Parathyroid adenoma (tissue), 2 donors: ENCODE measurements around the gene SRL.
A peak's percentile ranks its signal among the peaks of the same experiment; 100 is the strongest.

Experiments
- H2AFZ ChIP-seq: fragments of 300-600 bp; sonication (generic); one replicate; pipeline ENCODE4 v1.7.0; 2017; ENCODE audit warnings: antibody characterized with exemption, mild to moderate bottlenecking
- H3K27ac ChIP-seq: fragments of 300-600 bp; sonication (generic); one replicate; pipeline ENCODE4 v1.7.0; 2017
- H3K27me3 ChIP-seq: fragments of 300-600 bp; sonication (generic); one replicate; pipeline ENCODE4 v1.7.0; 2017; ENCODE audit warnings: low read length; ENCODE audit not compliant: control insufficient read depth, insufficient read depth
- H3K36me3 ChIP-seq: fragments of 300-600 bp; sonication (generic); one replicate; pipeline ENCODE4 v1.7.0; 2017; ENCODE audit warnings: low read length; ENCODE audit not compliant: control insufficient read depth, insufficient read depth
- H3K4me1 ChIP-seq: fragments of 300-600 bp; sonication (generic); one replicate; pipeline ENCODE4 v1.7.0; 2017; ENCODE audit warnings: control low read depth
- H3K4me2 ChIP-seq: fragments of 300-600 bp; sonication (generic); one replicate; pipeline ENCODE4 v1.7.0; 2017; ENCODE audit warnings: low read length
- H3K4me3 ChIP-seq: fragments of 300-600 bp; sonication (generic); one replicate; pipeline ENCODE4 v1.7.0; 2017; ENCODE audit warnings: low read depth, low read length
- H3K79me2 ChIP-seq: fragments of 300-600 bp; sonication (generic); one replicate; pipeline ENCODE4 v1.7.0; 2017; ENCODE audit warnings: control low read depth
- H3K9ac ChIP-seq: fragments of 300-600 bp; sonication (generic); one replicate; pipeline ENCODE4 v1.7.0; 2017; ENCODE audit warnings: mild to moderate bottlenecking
- H3K9me3 ChIP-seq: fragments of 300-600 bp; sonication (generic); one replicate; pipeline ENCODE4 v1.7.0; 2017; ENCODE audit warnings: low read length; ENCODE audit not compliant: control insufficient read depth
- CTCF ChIP-seq: fragments of 300-600 bp; sonication (generic); IDR thresholded peaks from one replicate; pipeline ENCODE4 v1.7.0; 2017; ENCODE audit warnings: antibody characterized with exemption, mild to moderate bottlenecking
- donor health status: primary hyperparathyroidism.

SRL gene

GRCh38 chr16:4182581-4183236, 59.2 kb downstream of the SRL start:
- Histone ChIP-seq H3K4me3 (peak overlapping the region; percentile 93), H3K9me3 (no peaks in the 10 kb centered on the region), H3K79me2 (no peaks in the 10 kb centered on the region), H3K27ac (peak overlapping the region; percentile 100), H3K4me2 (peak overlapping the region; percentile 100), H2AFZ (peak overlapping the region; percentile 100), H3K27me3 (no peaks in the 10 kb centered on the region), H3K4me1 (peaks cover 6% of the 10 kb centered on the region), H3K36me3 (no peaks in the 10 kb centered on the region), H3K9ac (peak overlapping the region; percentile 97)
- no peak for TF ChIP-seq CTCF

- H3K4me2 ChIP-seq: no peak overlapping the region
- H3K9ac ChIP-seq: no peak overlapping the region
- no peak for TF ChIP-seq CTCF
- no peak overlapping the region for H3K4me3 ChIP-seq
- H3K27ac ChIP-seq: no peak overlapping the region
- H3K36me3 ChIP-seq: no peaks in the 10 kb centered on the region
- H2AFZ ChIP-seq: no peak overlapping the region
- no peaks in the 10 kb centered on the region for H3K79me2 ChIP-seq
- no peaks in the 10 kb centered on the region for H3K9me3 ChIP-seq
- H3K4me1 ChIP-seq: peaks cover 14% of the 10 kb centered on the region
- H3K27me3 ChIP-seq: no peaks in the 10 kb centered on the region
These were observed 61.4 kb downstream of the SRL start for GRCh38 chr16:4180511-4180910.

- H3K27me3 ChIP-seq: no peaks in the 10 kb centered on the region
- no peaks in the 10 kb centered on the region for H3K9me3 ChIP-seq
- H3K27ac ChIP-seq: no peak overlapping the region
- H3K79me2 ChIP-seq: no peaks in the 10 kb centered on the region
- no peak overlapping the region for H2AFZ ChIP-seq
- H3K36me3 ChIP-seq: no peaks in the 10 kb centered on the region
- no peak for TF ChIP-seq CTCF
- no peak overlapping the region for H3K4me2 ChIP-seq
- H3K9ac ChIP-seq: no peak overlapping the region
- no peak overlapping the region for H3K4me3 ChIP-seq
- peaks cover 14% of the 10 kb centered on the region for H3K4me1 ChIP-seq
These were observed 62.1 kb downstream of the SRL start for GRCh38 chr16:4179763-4180260.

GRCh38 chr16:4179020-4179419, 62.9 kb downstream of the SRL start:
- Histone ChIP-seq H3K4me1 (peaks cover 14% of the 10 kb centered on the region), H3K4me3 (no peak overlapping the region), H3K9ac (no peak overlapping the region), H3K4me2 (no peak overlapping the region), H3K9me3 (no peaks in the 10 kb centered on the region), H2AFZ (no peak overlapping the region), H3K36me3 (no peaks in the 10 kb centered on the region), H3K79me2 (no peaks in the 10 kb centered on the region), H3K27ac (no peak overlapping the region), H3K27me3 (no peaks in the 10 kb centered on the region)
- TF ChIP-seq CTCF: no peak

- Histone ChIP-seq H3K9me3 (no peaks in the 10 kb centered on the region), H3K4me2 (no peak overlapping the region), H3K36me3 (no peaks in the 10 kb centered on the region), H3K27ac (no peak overlapping the region), H3K9ac (no peak overlapping the region), H3K4me3 (no peak overlapping the region), H3K79me2 (no peaks in the 10 kb centered on the region), H2AFZ (no peak overlapping the region), H3K27me3 (no peaks in the 10 kb centered on the region), H3K4me1 (peaks cover 14% of the 10 kb centered on the region)
- TF ChIP-seq CTCF: no peak
These were observed 63.3 kb downstream of the SRL start for GRCh38 chr16:4178468-4179010.
